Esophagus squamous epithelium (tissue), 5 donors: ENCODE data around the gene RBM47. TPM values are rescaled to one million over a fixed set of nuclear protein-coding genes. Genes with fewer than 3 reads are reported as not detected.
A peak's percentile ranks its signal among the peaks of the same experiment; 100 is the strongest.

ENCODE experiments used
- DNase-seq: peaks from one replicate; lab custom pipeline; 2025; lab: John Stamatoyannopoulos, UW
- H3K27ac ChIP-seq, 4 donors: fragments of 200-600 bp; sonication (generic); one replicate each; pipeline ENCODE4 v1.5.1; 2016 to 2019; ENCODE audit warnings: mild to moderate bottlenecking in 1 of 4
- H3K27me3 ChIP-seq, 4 donors: fragments of 200-600 bp; sonication (generic); 1 replicate in 3 of 4; 2 replicates in 1 of 4; pipeline versions ENCODE4 v1.5.1 to v1.6.0; 2017 to 2021; ENCODE audit warnings: antibody characterized with exemption in 1 of 4
- H3K36me3 ChIP-seq, 3 donors: fragments of 200-600 bp; sonication (generic); one replicate each; pipeline ENCODE4 v1.5.1; 2016 to 2019
- H3K4me1 ChIP-seq, 3 donors: fragments of 200-600 bp; sonication (generic); one replicate each; pipeline ENCODE4 v1.5.1; 2017 to 2019
- H3K4me3 ChIP-seq, 4 donors: fragments of 200-600 bp; sonication (generic); 1 replicate in 3 of 4; 2 replicates in 1 of 4; pipeline ENCODE4 v1.5.1; 2016 to 2019; ENCODE audit warnings: mild to moderate bottlenecking in 2 of 4, moderate library complexity in 1 of 4
- H3K9me3 ChIP-seq, 3 donors: fragments of 200-600 bp; sonication (generic); one replicate each; pipeline ENCODE4 v1.5.1; 2016 to 2019
- CTCF ChIP-seq, 6 experiments: fragments of 450-650 bp in 4 of 6; fragments of 200-600 bp in 2 of 6; sonication (generic) in 2 of 6; IDR thresholded peaks; one replicate each; pipeline ENCODE4 v1.5.1; 2016 to 2019; ENCODE audit warnings: antibody characterized with exemption in 6 of 6, mild to moderate bottlenecking in 4 of 6, moderate library complexity in 4 of 6
- POLR2A ChIP-seq, 4 donors: fragments of 450-650 bp; IDR thresholded peaks; one replicate each; pipeline ENCODE4 v1.6.1; 2017; ENCODE audit warnings: antibody characterized with exemption in 4 of 4, mild to moderate bottlenecking in 4 of 4, moderate library complexity in 3 of 4
- WGBS, 2 donors: methylation state at CpG; one replicate each; pipeline ENCODE4 v1.1.5; 2018; 5-methylcytosine and 5-hydroxymethylcytosine counted together
- intact Hi-C: fragments of 100-400 bp; cut with DNase I; formaldehyde crosslinking; loops from one replicate; pipeline ENCODE4 v1.15.0; 2022
- total RNA-seq, 4 donors: library from RNA; depleted of rRNA; stranded (reverse); fragments of >200 nt; gene quantifications; one replicate each; pipeline ENCODE4 v1.1.0, GENCODE V29; 2016
- donor health status: DM: yes; HTN: yes; CAD: no.

Gene RBM47
- total RNA-seq, 4 donors from 2014 or later, result 94.6 to 197 (median 125) TPM

GRCh38 chr4:40595981-40596380 lies 33.7 kb downstream of the RBM47 start:
- Histone ChIP-seq H3K4me1 (peaks cover 0 to 6% (median 0%) of the 10 kb centered on the region in 3 donors), H3K9me3 (no peaks in the 10 kb centered on the region), H3K27ac (no peak overlapping the region), H3K27me3 (no peaks in the 10 kb centered on the region), H3K4me3 (no peak overlapping the region), H3K36me3 (peaks cover 0 to 65% (median 7%) of the 10 kb centered on the region in 3 donors)
- WGBS, 2 donors, result 76 to 83% methylated on average over 5 of the region's 5 CpGs
- TF ChIP-seq POLR2A (IDR thresholded peaks at IDR 0.05) (no peak), CTCF (IDR thresholded peaks at IDR 0.05) (no peak)
- no peak for DNase-seq
- intact Hi-C loops, result no loop called here

DNA sequence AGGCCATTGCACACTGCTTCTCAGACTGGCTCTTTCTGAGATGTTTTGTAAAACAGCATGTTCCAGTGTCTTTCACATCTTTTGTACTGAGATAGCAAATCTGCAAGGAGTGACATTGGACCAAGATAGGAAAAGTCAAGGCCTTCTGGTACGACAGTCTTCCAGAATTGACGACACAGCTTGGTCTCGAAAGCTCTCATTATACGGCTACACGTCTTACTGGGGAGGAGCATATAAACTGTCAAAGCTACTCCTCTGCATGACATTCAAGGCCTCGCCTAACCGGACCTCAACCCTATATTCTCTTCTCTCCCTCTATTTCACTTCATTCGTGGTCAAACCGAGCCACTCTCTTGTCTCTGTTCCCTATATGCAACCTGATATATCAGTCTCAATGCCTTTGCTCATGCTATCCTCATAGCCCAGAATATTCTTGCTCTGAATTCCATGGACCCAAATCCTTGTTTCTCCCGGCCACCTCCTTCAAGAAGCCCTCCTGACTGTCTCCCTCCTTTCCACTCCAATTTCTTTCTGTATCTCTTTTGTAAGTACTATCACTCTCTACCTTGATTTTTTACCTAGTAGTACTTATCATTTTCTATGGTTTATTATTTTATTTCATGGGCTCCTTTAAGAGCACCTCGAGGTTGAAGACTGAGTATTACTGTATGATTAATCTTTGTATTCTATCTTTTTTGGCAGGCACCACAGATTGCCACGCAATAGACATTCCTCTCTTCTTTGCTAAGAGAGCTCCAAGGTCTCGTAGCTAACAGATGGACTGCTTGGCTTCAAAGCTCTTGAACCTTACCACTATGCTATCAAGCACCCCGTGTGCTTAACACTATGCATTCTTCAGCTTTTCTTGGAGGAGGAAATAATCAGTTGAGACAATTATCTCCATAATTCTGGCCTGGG lies 35.1 kb downstream of the RBM47 start:
- Histone ChIP-seq H3K27me3 (no peaks in the 10 kb centered on the region), H3K4me1 (peaks cover 0 to 6% (median 0%) of the 10 kb centered on the region in 3 donors), H3K9me3 (no peaks in the 10 kb centered on the region), H3K27ac (no peak overlapping the region), H3K4me3 (no peak overlapping the region), H3K36me3 (peaks cover 0 to 78% (median 7%) of the 10 kb centered on the region in 3 donors)
- 66 to 68% methylated on average over 14 of the region's 14 CpGs for WGBS, 2 donors
- no peak for DNase-seq
- intact Hi-C loops, result no loop called here
- TF ChIP-seq POLR2A (IDR thresholded peaks at IDR 0.05) (no peak), CTCF (IDR thresholded peaks at IDR 0.05) (no peak)

DNA sequence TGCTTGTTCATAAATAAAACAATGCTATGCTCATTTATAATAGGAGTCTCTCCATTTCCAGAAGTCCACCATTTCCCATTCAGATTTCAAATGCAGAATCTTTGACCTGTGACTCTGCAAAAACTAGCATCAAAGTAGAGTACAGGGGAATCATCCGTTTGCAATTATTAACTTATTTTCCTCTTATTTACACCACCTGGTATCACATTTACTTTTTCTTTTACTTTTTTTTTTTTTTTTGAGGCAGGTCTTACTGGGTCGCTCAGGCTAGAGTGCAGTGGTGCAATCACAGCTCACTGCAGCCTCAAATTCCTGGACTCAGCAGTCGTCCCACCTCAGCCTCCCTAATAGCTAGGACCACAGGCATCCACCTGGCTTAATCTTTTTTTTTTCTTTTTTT lies 37.6 kb downstream of the RBM47 start:
- Histone ChIP-seq H3K4me1 (peaks cover 0 to 22% (median 6%) of the 10 kb centered on the region in 3 donors), H3K36me3 (peaks cover 0 to 81% (median 7%) of the 10 kb centered on the region in 3 donors), H3K9me3 (no peaks in the 10 kb centered on the region), H3K27me3 (no peaks in the 10 kb centered on the region), H3K27ac (no peak overlapping the region), H3K4me3 (no peak overlapping the region)
- WGBS, 2 donors, result 79 to 87% methylated on average over 3 of the region's 3 CpGs
- no peak for TF ChIP-seq POLR2A (IDR thresholded peaks at IDR 0.05)
- TF ChIP-seq CTCF (IDR thresholded peaks at IDR 0.05), result no peak
- DNase-seq, result no peak
- intact Hi-C loops, result no loop called here

DNA sequence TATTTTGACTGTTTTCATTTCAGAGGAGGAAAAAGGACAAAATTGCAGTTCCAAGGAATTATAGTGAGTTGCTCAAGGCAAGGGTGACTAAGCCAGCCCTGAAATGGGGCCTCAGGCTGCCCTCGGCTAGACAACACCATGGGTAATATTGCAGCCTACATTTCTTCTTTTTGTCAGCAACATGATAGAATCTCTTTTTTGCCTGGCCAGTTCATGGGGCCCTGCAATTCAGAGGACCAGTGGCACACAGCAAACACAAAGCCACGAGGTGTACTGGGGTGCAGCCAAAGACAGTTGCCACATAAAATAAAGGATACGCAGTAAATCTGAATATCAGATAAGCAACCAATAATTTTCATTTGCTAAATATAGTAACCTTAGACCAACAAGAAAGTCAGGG lies 41.8 kb downstream of the RBM47 start:
- TF ChIP-seq CTCF (IDR thresholded peaks at IDR 0.05) (no peak), POLR2A (IDR thresholded peaks at IDR 0.05) (no peak)
- no peak for DNase-seq
- intact Hi-C loops, result no loop called here
- Histone ChIP-seq H3K27ac (peak overlapping the region in 2 of 4 donors; percentile 17 to 33), H3K4me1 (peaks cover 12 to 48% (median 17%) of the 10 kb centered on the region in 3 donors), H3K27me3 (no peaks in the 10 kb centered on the region), H3K9me3 (no peaks in the 10 kb centered on the region), H3K4me3 (no peak overlapping the region), H3K36me3 (peaks cover 0 to 39% (median 7%) of the 10 kb centered on the region in 3 donors)
- 40 to 43% methylated on average over 3 of the region's 3 CpGs for WGBS, 2 donors

- H3K27me3 ChIP-seq, result no peaks in the 10 kb centered on the region
- peak overlapping the region in 3 of 4 donors; percentile 2 to 33 (median 17) for H3K27ac ChIP-seq
- H3K9me3 ChIP-seq, result no peaks in the 10 kb centered on the region
- peaks cover 0 to 38% (median 7%) of the 10 kb centered on the region in 3 donors for H3K36me3 ChIP-seq
- intact Hi-C loops, result no loop called here
- WGBS, 2 donors, result 88 to 91% methylated on average over 2 of the region's 2 CpGs
- TF ChIP-seq POLR2A (IDR thresholded peaks at IDR 0.05) (no peak), CTCF (IDR thresholded peaks at IDR 0.05) (no peak)
- H3K4me1 ChIP-seq, result peaks cover 12 to 48% (median 17%) of the 10 kb centered on the region in 3 donors
- DNase-seq, result no peak
- no peak overlapping the region for H3K4me3 ChIP-seq
Observed at GRCh38 chr4:40587351-40587750, 42.3 kb downstream of the RBM47 start.
